GM12864 (cell line): ENCODE measurements around the gene SLC38A8.

Experiments
- DNase-seq: peaks from one replicate; pipeline ENCODE4 v3.0.0-alpha.2; 2011; ENCODE audit warnings: low read depth
- H3K4me3 ChIP-seq: 2 replicates; pipeline ENCODE4 v1.5.1; 2011; ENCODE audit warnings: mild to moderate bottlenecking, low read depth, low read length, control low read depth
- TF ChIP-seq, protein P1 (sequence below): IDR thresholded peaks from 2 replicates; pipeline ENCODE4 v1.5.1; 2011; ENCODE audit warnings: low read depth, mild to moderate bottlenecking, moderate library complexity, low read length, control low read depth, inconsistent platforms; ENCODE audit errors: missing control alignments

The SLC38A8 gene

DNA sequence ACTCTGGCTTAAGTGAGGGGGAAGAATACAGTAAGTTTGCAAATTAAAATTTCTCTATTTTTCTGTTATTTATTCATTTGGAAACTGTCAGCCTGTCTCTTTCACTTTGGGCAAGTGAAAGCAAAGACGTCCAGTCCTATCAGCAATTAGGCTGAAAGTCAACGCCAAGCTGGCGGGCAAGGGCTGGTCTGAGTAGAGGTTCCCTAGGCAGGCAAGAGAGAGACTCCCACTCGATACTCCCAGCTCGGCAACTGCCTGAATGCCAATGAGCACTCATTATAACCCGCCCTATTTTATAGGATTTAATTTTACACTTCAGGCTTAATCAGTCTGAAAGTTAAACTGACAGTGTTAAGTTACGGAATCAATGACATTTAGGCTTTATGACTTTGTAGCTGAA is 14.3 kb upstream of the SLC38A8 start:
- DNase-seq = no peak
- TF ChIP-seq, protein P1, sequence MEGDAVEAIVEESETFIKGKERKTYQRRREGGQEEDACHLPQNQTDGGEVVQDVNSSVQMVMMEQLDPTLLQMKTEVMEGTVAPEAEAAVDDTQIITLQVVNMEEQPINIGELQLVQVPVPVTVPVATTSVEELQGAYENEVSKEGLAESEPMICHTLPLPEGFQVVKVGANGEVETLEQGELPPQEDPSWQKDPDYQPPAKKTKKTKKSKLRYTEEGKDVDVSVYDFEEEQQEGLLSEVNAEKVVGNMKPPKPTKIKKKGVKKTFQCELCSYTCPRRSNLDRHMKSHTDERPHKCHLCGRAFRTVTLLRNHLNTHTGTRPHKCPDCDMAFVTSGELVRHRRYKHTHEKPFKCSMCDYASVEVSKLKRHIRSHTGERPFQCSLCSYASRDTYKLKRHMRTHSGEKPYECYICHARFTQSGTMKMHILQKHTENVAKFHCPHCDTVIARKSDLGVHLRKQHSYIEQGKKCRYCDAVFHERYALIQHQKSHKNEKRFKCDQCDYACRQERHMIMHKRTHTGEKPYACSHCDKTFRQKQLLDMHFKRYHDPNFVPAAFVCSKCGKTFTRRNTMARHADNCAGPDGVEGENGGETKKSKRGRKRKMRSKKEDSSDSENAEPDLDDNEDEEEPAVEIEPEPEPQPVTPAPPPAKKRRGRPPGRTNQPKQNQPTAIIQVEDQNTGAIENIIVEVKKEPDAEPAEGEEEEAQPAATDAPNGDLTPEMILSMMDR = no peak
- H3K4me3 ChIP-seq = no peak overlapping the region

GRCh38 chr16:84055801-84056634 is 13.4 kb upstream of the SLC38A8 start:
- TF ChIP-seq, protein P1 = no peak
- no peak overlapping the region for H3K4me3 ChIP-seq
- no peak for DNase-seq

- H3K4me3 ChIP-seq = no peak overlapping the region
- TF ChIP-seq, protein P1 = no peak
- no peak for DNase-seq
Measured at GRCh38 chr16:84055366-84055765, 12.8 kb upstream of the SLC38A8 start.

- TF ChIP-seq, protein P1 = no peak
- H3K4me3 ChIP-seq = no peak overlapping the region
- no peak for DNase-seq
Measured at GRCh38 chr16:84054916-84055315, 12.3 kb upstream of the SLC38A8 start.

DNA sequence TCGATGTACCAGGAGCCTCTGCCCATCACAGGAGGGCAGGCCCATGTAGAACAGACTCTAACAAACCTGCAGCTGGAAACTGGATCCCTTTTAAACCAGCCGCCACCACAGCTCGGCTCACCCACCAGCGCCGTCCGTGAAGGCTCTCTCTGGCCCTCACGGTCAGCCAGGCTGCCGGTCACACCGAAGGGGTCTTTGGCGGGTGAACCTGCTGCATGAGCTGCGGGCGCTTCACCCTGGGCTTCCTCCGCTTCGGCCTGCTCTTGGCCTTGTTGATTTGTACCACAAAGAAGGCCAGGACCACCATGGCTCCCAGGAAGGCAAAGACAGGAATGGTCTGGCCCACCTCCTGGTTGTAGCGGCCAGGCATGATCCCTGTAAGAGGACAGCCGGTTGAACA is 11.7 kb upstream of the SLC38A8 start:
- DNase-seq = no peak
- TF ChIP-seq, protein P1 = no peak
- no peak overlapping the region for H3K4me3 ChIP-seq

DNA sequence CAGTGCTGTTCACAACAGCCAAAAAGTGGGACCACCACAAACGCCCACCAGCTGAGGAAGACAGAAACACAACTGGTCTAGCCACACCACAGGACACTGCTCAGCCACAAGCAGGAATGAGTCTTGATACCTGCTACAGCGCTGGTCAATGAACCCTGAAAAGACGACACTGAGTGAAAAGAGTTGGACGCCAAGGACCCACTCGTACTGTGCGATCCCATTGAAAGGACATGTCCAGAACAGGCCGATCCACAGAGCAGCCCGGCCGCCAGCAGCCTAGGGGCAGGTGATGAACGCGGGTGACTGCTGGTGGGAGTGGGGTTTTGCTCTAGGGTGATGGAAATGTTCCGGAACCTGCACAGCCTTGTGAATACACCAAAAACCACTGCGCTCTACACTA is 10.6 kb upstream of the SLC38A8 start:
- TF ChIP-seq, protein P1 = no peak
- H3K4me3 ChIP-seq = no peak overlapping the region
- DNase-seq = no peak
